A549 (cell line): Measurements from ENCODE around the gene NELFA. TPM values are rescaled to one million over a fixed set of nuclear protein-coding genes. Genes with fewer than 3 reads are reported as not detected.
A peak's percentile ranks its signal among the peaks of the same experiment; 100 is the strongest.
"Not testable (repeated sequence)": the region's sequence is repeated elsewhere in the genome, so short reads cannot be mapped to it uniquely, and the experiment has no call there.

Source experiments
- ATAC-seq, 2 experiments: fragments of 200-7000 bp in 1 of 2; fragments of >200 bp in 1 of 2; cut with Nextera tagmentation in 1 of 2; cut with Tn5 transposase in 1 of 2; 3 replicates each; pipeline versions ENCODE4 v1.8.0 to v1.9.1; 2018 to 2020; ENCODE audit warnings: mild to moderate bottlenecking in 1 of 2, moderate library complexity in 1 of 2
- CTCF ChIA-PET: fragments of 300-600 bp; sonication (Branson Sonifier 250); formaldehyde crosslinking; extraction: SDS; loops from one replicate; lab custom pipeline; 2021; ENCODE audit warnings: antibody characterized with exemption, inconsistent platforms; lab: Yijun Ruan, JAX
- POLR2A ChIA-PET: fragments of 350-600 bp; formaldehyde crosslinking; extraction: SDS; loops from one replicate; lab custom pipeline; 2021; ENCODE audit warnings: antibody characterized with exemption, inconsistent platforms; lab: Yijun Ruan, JAX
- DNase-seq, 2 experiments: peaks; one replicate each; pipeline versions ENCODE4 v3.0.0 to v3.0.0-alpha.2; 2011 to 2016; ENCODE audit warnings: low read depth in 1 of 2, low spot score in 1 of 2
- FAIRE-seq: peaks from 2 replicates; lab custom pipeline; 2011; peaks lifted over from hg19 to GRCh38; lab: Jason Lieb, UNC
- H3K27ac ChIP-seq, 2 experiments: fragments of >200 bp; sonication (Bioruptor Twin); formaldehyde crosslinking; 3 replicates each; pipeline ENCODE4 v1.5.1; 2016 to 2017
- H3K4me1 ChIP-seq: fragments of >200 bp; sonication (Bioruptor Twin); formaldehyde crosslinking; 3 replicates; pipeline ENCODE4 v1.6.1; 2016
- H3K4me2 ChIP-seq: fragments of >200 bp; sonication (Bioruptor Twin); formaldehyde crosslinking; 3 replicates; pipeline ENCODE4 v1.6.1; 2016
- H3K4me3 ChIP-seq: fragments of >200 bp; sonication (Bioruptor Twin); formaldehyde crosslinking; 3 replicates; pipeline ENCODE4 v1.5.1; 2016
- H3K9me3 ChIP-seq: fragments of >200 bp; sonication (Bioruptor Twin); formaldehyde crosslinking; 3 replicates; pipeline ENCODE4 v1.6.1; 2016
- BHLHE40 ChIP-seq: IDR thresholded peaks from 2 replicates; pipeline ENCODE4 v1.6.1; 2012; ENCODE audit warnings: low read depth, low read length, inconsistent platforms
- JUN ChIP-seq, 2 experiments: fragments of >200 bp; sonication (Bioruptor Twin); formaldehyde crosslinking; IDR thresholded peaks; 2 replicates in 1 of 2; 3 replicates in 1 of 2; pipeline ENCODE4 v1.6.1; 2016 to 2017
- KDM1A ChIP-seq: fragments of 200-600 bp; sonication (generic); IDR thresholded peaks from 2 replicates; pipeline ENCODE4 v1.6.1; 2016; ENCODE audit warnings: low read depth, mild to moderate bottlenecking
- MAFK ChIP-seq: fragments of 450-650 bp; IDR thresholded peaks from 2 replicates; pipeline ENCODE4 v1.6.1; 2014; ENCODE audit not compliant: partially characterized antibody
- NR3C1 ChIP-seq: fragments of >200 bp; sonication (Bioruptor Twin); formaldehyde crosslinking; IDR thresholded peaks from 3 replicates; pipeline ENCODE4 v1.6.1; 2017
- PHF8 ChIP-seq: fragments of 200-600 bp; sonication (generic); IDR thresholded peaks from 2 replicates; pipeline ENCODE4 v1.6.1; 2016; ENCODE audit warnings: low read depth, mild to moderate bottlenecking, antibody characterized with exemption, moderate library complexity, borderline replicate concordance
- RARB ChIP-seq: fragments of 250-450 bp; sonication (Bioruptor Pico); IDR thresholded peaks from 2 replicates; pipeline ENCODE4 v1.8.0; 2021; ENCODE audit warnings: mild to moderate bottlenecking, moderate library complexity
- RNF2 ChIP-seq: fragments of 200-600 bp; sonication (generic); IDR thresholded peaks from 2 replicates; pipeline ENCODE4 v1.6.1; 2016; ENCODE audit warnings: low read depth, mild to moderate bottlenecking, antibody characterized with exemption, moderate library complexity, borderline replicate concordance
- ZC3H11A ChIP-seq: fragments of 450-650 bp; IDR thresholded peaks from 2 replicates; pipeline ENCODE4 v1.6.1; 2014; ENCODE audit warnings: antibody characterized with exemption, mild to moderate bottlenecking
- WGBS: methylation state at CpG from one replicate; pipeline ENCODE4 v1.1.6; 2017; ENCODE audit errors: missing lambda C conversion rate; 5-methylcytosine and 5-hydroxymethylcytosine counted together
- polyA plus RNA-seq, 4 experiments: library from polyadenylated mRNA; depleted of rRNA in 3 of 4; stranded (reverse); fragments of >200 nt; fragmentation: RNase III in 1 of 4; extraction: RNeasy Plus Mini Kit Qiagen cat#74134 plus additional on column Dnase treatment in 1 of 4; gene quantifications; 2 replicates in 3 of 4; 3 replicates in 1 of 4; pipeline ENCODE4 v1.2.3, GENCODE V29; 2011 to 2017
- TF ChIP-seq, protein P1 (sequence below): fragments of >200 bp; sonication (Bioruptor Twin); formaldehyde crosslinking; IDR thresholded peaks from 2 replicates; pipeline ENCODE4 v1.6.1; 2016
- TF ChIP-seq, protein P2 (sequence below): fragments of 250-450 bp; sonication (Bioruptor Pico); IDR thresholded peaks from 2 replicates; pipeline ENCODE4 v1.5.0; 2020; ENCODE audit warnings: low read depth, mild to moderate bottlenecking, moderate library complexity
- TF ChIP-seq, protein P3 (sequence below): fragments of 250-450 bp; sonication (Bioruptor Pico); IDR thresholded peaks from 2 replicates; pipeline ENCODE4 v1.5.0; 2021; ENCODE audit warnings: mild to moderate bottlenecking, moderate library complexity, borderline replicate concordance
- TF ChIP-seq, protein P4 (sequence below): IDR thresholded peaks from 2 replicates; pipeline ENCODE4 v1.6.1; 2012

NELFA gene
- polyA plus RNA-seq, 2 of the 4 experiments (the other 2 are of a cell fraction), result 11.1 to 18.3 TPM

DNA sequence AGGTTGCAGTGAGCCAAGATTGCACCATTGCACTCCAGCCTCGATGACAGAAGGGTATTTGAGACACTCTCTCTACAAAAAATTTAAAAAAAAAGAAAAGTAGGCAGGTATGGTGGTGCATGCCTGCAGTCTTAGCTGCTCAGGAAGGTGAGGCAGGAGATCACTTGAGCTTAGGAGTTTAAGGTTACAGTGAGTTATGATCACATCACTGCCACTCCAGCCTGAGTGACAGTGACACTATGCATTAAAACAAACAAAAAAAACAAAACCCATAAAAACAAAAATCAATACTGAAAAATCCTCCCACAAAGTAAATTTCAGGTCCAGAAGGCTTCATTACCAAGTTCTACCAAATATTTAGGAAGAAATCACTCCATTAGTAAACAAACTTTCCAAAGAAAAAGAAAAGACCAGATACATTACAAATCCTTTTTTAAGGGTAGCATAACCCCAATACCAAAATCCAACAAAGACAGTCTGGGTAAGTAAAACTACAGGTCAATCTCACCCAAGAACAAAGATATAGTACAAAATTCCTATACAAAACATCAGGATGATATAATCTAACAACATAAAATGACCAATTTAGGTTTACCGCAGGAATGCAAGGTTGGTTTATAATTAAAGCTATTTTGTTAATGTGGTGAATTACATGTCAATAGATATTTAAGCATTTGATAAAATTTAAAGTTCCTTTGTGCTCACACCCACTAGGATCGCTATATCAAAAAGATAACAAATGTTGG, 11.7 kb downstream of the NELFA start:
- H3K4me3 ChIP-seq, result no peak overlapping the region
- DNase-seq (no peak), FAIRE-seq (no peak), ATAC-seq (no peak)
- 94% methylated on average over 3 of the region's 3 CpGs for WGBS
- ChIA-PET CTCF (no interaction called here), POLR2A (no interaction called here)
- no peaks in the 10 kb centered on the region for H3K4me1 ChIP-seq
- no peak overlapping the region for H3K27ac ChIP-seq
- TF ChIP-seq PHF8 (no peak), BHLHE40 (no peak), JUN (IDR thresholded peaks at IDR 0.05) (no peak), RNF2 (no peak), KDM1A (no peak), ZC3H11A (no peak), RARB (no peak)
- TF ChIP-seq, protein P1, sequence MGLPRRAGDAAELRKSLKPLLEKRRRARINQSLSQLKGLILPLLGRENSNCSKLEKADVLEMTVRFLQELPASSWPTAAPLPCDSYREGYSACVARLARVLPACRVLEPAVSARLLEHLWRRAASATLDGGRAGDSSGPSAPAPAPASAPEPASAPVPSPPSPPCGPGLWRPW, result no peak
- TF ChIP-seq, protein P2, sequence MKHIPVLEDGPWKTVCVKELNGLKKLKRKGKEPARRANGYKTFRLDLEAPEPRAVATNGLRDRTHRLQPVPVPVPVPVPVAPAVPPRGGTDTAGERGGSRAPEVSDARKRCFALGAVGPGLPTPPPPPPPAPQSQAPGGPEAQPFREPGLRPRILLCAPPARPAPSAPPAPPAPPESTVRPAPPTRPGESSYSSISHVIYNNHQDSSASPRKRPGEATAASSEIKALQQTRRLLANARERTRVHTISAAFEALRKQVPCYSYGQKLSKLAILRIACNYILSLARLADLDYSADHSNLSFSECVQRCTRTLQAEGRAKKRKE (CRISPR knock-in tag), result no peak
- TF ChIP-seq, protein P3, sequence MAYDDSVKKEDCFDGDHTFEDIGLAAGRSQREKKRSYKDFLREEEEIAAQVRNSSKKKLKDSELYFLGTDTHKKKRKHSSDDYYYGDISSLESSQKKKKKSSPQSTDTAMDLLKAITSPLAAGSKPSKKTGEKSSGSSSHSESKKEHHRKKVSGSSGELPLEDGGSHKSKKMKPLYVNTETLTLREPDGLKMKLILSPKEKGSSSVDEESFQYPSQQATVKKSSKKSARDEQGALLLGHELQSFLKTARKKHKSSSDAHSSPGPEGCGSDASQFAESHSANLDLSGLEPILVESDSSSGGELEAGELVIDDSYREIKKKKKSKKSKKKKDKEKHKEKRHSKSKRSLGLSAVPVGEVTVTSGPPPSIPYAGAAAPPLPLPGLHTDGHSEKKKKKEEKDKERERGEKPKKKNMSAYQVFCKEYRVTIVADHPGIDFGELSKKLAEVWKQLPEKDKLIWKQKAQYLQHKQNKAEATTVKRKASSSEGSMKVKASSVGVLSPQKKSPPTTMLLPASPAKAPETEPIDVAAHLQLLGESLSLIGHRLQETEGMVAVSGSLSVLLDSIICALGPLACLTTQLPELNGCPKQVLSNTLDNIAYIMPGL (CRISPR knock-in tag), result no peak
- TF ChIP-seq, protein P4, sequence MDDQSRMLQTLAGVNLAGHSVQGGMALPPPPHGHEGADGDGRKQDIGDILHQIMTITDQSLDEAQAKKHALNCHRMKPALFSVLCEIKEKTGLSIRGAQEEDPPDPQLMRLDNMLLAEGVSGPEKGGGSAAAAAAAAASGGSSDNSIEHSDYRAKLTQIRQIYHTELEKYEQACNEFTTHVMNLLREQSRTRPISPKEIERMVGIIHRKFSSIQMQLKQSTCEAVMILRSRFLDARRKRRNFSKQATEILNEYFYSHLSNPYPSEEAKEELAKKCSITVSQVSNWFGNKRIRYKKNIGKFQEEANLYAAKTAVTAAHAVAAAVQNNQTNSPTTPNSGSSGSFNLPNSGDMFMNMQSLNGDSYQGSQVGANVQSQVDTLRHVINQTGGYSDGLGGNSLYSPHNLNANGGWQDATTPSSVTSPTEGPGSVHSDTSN, result no peak
- no peak overlapping the region for H3K4me2 ChIP-seq
- peaks cover 8% of the 10 kb centered on the region; the same call in 2 of the 3 replicates for H3K9me3 ChIP-seq

DNA sequence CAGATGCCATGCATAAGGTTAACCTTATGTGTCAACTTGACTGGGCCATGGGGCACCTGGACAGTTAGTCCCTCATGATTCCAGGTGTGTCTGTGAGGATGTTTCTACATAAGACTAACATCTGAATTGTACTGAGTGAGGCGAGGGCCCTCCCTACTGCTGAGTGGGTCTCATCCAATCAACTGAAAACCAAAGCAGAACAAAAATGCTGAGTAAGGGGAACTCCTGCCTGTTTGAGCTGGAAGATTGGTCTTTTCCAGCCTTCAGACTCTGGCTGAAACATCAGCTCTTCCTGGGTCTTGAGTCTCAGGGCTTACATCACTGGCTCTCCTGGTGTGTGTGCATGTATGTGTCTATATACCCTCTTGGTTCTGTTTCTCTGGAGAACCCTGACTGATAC, 13.8 kb downstream of the NELFA start:
- ATAC-seq, result no peak
- peaks cover 5% of the 10 kb centered on the region; the same call in 2 of the 3 replicates for H3K9me3 ChIP-seq
- DNase-seq, result no peak
- H3K27ac ChIP-seq, result no peak overlapping the region
- WGBS, result 100% methylated on average over 1 of the region's 1 CpG
- TF ChIP-seq NR3C1 (no peak), MAFK (peak; percentile 92)
- no peak for FAIRE-seq
- no peak overlapping the region for H3K4me3 ChIP-seq
- ChIA-PET CTCF (interaction anchor here (1.0 kb wide), 1 partner anchor 42 kb away, joined by 3 read pairs; no protein-coding TSS in a partner anchor), POLR2A (no interaction called here)
- no peak overlapping the region for H3K4me2 ChIP-seq
- no peaks in the 10 kb centered on the region for H3K4me1 ChIP-seq

DNA sequence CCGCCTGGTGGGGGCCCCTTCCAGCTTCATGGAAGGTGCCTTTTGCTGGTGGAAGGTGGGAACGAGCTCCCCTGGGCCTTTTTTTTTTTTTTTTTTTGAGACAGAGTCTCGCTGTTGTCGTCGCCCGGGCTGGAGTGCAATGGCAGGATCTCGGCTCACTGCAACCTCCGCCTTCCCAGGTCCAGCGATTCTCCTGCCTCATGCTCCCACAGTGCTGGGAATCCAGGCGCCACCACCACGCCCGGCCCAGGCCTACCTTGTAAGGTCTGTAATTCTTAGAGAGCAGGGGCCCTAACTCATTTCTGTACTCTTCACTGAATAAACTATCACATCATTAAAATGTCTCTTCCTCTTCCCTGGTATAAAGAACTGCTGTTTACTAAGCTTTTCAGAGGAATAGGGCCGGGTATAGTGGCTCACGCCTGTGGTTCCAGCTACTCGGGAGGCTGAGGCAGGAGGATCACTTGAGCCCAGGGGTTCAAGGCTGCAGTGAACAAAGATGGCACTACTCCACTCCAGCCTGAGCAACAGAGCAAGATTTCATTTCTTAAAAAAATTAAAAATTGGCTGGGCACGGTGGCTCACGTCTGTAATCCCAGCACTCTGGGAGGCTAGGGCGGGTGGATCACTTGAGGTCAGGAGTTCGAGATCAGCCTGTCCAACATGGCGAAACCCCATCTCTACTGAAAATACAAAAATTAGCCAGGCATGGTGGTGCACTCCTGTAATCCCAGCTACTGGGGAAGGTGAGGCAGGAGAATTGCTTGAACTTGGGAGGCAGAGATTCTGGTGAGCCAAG, 14.9 kb downstream of the NELFA start:
- FAIRE-seq, H3K27ac ChIP-seq, ATAC-seq, H3K4me1 ChIP-seq, DNase-seq, H3K4me3 ChIP-seq, POLR2A ChIA-PET, H3K9me3 ChIP-seq, H3K4me2 ChIP-seq: not testable (repeated sequence)
- 94% methylated on average over 20 of the region's 20 CpGs for WGBS
- CTCF ChIA-PET, result interaction anchor here (0.6 kb wide), 1 partner anchor 41 kb away, joined by 3 read pairs; no protein-coding TSS in a partner anchor
